ENCODE data around the gene EMCN.

DNA sequence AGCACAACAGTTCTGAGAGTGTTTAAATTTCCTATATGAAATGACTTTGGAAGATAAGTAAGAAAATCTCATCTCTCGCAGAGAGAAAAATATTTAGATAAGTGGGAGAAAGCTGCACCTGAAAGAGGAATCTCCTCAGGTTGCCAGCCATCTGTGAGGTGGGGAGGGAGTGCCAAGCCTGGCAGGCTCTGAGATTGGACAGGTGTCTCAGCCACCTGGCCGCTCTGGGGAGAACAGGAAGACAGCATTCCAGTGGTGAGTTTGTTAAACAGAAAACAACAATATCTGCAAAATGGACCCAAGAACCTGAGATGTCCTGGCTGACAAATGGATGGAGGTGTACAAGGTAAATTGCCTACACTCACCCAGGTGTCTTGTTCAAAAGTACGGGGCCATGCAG is 31.3 kb downstream of the EMCN start:
- TF ChIP-seq, protein P1, sequence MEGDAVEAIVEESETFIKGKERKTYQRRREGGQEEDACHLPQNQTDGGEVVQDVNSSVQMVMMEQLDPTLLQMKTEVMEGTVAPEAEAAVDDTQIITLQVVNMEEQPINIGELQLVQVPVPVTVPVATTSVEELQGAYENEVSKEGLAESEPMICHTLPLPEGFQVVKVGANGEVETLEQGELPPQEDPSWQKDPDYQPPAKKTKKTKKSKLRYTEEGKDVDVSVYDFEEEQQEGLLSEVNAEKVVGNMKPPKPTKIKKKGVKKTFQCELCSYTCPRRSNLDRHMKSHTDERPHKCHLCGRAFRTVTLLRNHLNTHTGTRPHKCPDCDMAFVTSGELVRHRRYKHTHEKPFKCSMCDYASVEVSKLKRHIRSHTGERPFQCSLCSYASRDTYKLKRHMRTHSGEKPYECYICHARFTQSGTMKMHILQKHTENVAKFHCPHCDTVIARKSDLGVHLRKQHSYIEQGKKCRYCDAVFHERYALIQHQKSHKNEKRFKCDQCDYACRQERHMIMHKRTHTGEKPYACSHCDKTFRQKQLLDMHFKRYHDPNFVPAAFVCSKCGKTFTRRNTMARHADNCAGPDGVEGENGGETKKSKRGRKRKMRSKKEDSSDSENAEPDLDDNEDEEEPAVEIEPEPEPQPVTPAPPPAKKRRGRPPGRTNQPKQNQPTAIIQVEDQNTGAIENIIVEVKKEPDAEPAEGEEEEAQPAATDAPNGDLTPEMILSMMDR (IDR thresholded peaks at IDR 0.05; ENCODE audit: insufficient read depth, low read length, poor library complexity, severe bottlenecking), result no peak
- no peak for TF ChIP-seq EZH2phosphoT487 (conservative IDR thresholded peaks at IDR 0.05; ENCODE audit: low read length)

Data from SU-DHL-6 (cell line).